ENCODE measurements around the gene KCNIP4.
A peak's percentile ranks its signal among the peaks of the same experiment; 100 is the strongest.

KCNIP4 gene

GRCh38 chr4:21856754-21857153, 91.8 kb downstream of the KCNIP4 start:
- DNase-seq (ENCODE audit: low spot score in 2 of 2): no peak
- H3K36me3 ChIP-seq (replicated peaks): no peaks in the 10 kb centered on the region
- in situ Hi-C loops (cut with MboI; ENCODE audit: low sequenced_read_pairs): no loop called here
- H3K9me3 ChIP-seq: no peaks in the 10 kb centered on the region
- H3K4me3 ChIP-seq: no peak overlapping the region
- no peaks in the 10 kb centered on the region for H3K27me3 ChIP-seq (ENCODE audit: low read depth)
- no peaks in the 10 kb centered on the region for H3K4me1 ChIP-seq

- Histone ChIP-seq H3K4me1 (no peaks in the 10 kb centered on the region), H3K27me3 (ENCODE audit: low read depth) (no peaks in the 10 kb centered on the region), H3K4me3 (no peak overlapping the region), H3K9me3 (no peaks in the 10 kb centered on the region), H3K36me3 (replicated peaks) (no peaks in the 10 kb centered on the region)
- DNase-seq (ENCODE audit: low spot score in 2 of 2): no peak
- in situ Hi-C loops (cut with MboI; ENCODE audit: low sequenced_read_pairs): no loop called here
These were observed 92.3 kb downstream of the KCNIP4 start for GRCh38 chr4:21856301-21856700.

- no peaks in the 10 kb centered on the region for H3K9me3 ChIP-seq
- in situ Hi-C loops (cut with MboI; ENCODE audit: low sequenced_read_pairs): no loop called here
- no peaks in the 10 kb centered on the region for H3K36me3 ChIP-seq (replicated peaks)
- H3K4me1 ChIP-seq: peaks cover 9% of the 10 kb centered on the region; the same call in 1 of the 2 replicates
- peak in 1 of 2 experiments; percentile 43 for DNase-seq (ENCODE audit: low spot score in 2 of 2)
- H3K27me3 ChIP-seq (ENCODE audit: low read depth): no peaks in the 10 kb centered on the region
- no peak overlapping the region for H3K4me3 ChIP-seq
These were observed 99.5 kb downstream of the KCNIP4 start for GRCh38 chr4:21849077-21849476.

- in situ Hi-C loops (cut with MboI; ENCODE audit: low sequenced_read_pairs): no loop called here
- H3K27me3 ChIP-seq (ENCODE audit: low read depth): no peaks in the 10 kb centered on the region
- H3K4me3 ChIP-seq: no peak overlapping the region
- peaks cover 9% of the 10 kb centered on the region; the same call in 1 of the 2 replicates for H3K4me1 ChIP-seq
- H3K36me3 ChIP-seq (replicated peaks): no peaks in the 10 kb centered on the region
- DNase-seq (ENCODE audit: low spot score in 2 of 2): peak in 1 of 2 experiments; percentile 13
- no peaks in the 10 kb centered on the region for H3K9me3 ChIP-seq
These were observed 100.6 kb downstream of the KCNIP4 start for GRCh38 chr4:21848021-21848420.

GRCh38 chr4:21845663-21846062, 102.9 kb downstream of the KCNIP4 start:
- Histone ChIP-seq H3K9me3 (no peaks in the 10 kb centered on the region), H3K36me3 (replicated peaks) (no peaks in the 10 kb centered on the region), H3K4me1 (peaks cover 9% of the 10 kb centered on the region; the same call in 1 of the 2 replicates), H3K27me3 (ENCODE audit: low read depth) (no peaks in the 10 kb centered on the region), H3K4me3 (no peak overlapping the region)
- no peak for DNase-seq (ENCODE audit: low spot score in 2 of 2)
- in situ Hi-C loops (cut with MboI; ENCODE audit: low sequenced_read_pairs): no loop called here

DNA sequence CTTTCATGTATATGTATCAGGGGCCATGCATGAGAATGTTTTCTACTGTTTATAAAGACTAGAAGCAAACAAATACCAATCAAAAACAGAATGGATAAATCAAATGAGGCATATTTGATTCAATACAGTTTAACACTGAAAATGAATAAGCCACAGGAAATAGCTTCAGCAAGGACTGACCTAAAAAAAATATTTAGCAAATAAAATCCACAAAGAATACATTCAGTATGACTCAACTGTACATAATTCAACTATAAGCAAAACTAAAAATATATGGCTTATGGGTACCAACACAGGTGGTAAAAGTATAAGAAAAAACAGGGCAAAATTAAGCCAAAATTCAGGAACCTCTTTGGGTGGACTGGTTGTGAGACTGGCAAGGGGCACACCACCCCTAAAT, 112.9 kb downstream of the KCNIP4 start:
- Histone ChIP-seq H3K4me3 (no peak overlapping the region), H3K9me3 (no peaks in the 10 kb centered on the region), H3K4me1 (no peaks in the 10 kb centered on the region), H3K27me3 (ENCODE audit: low read depth) (no peaks in the 10 kb centered on the region), H3K36me3 (replicated peaks) (no peaks in the 10 kb centered on the region)
- no peak for DNase-seq (ENCODE audit: low spot score in 2 of 2)
- in situ Hi-C loops (cut with MboI; ENCODE audit: low sequenced_read_pairs): no loop called here

DNA sequence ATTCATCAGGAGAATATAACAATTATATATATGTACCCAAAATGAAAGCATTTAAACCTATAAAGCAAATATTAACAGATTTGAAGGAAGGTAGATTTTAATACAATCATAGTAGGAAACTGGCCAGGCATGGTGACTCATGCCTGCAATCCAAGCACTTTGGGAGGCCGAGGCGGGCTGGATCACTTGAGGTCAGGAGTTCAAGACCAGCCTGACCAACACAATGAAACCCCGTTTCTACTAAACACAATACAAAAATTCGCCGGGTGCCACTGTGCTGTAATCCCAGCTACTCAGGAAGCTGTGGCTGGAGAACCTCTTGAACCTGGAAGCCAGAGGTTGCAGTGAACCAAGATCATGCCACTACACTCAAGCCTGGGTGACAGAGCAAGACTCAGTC, 118.3 kb downstream of the KCNIP4 start:
- Histone ChIP-seq H3K4me1 (no peaks in the 10 kb centered on the region), H3K27me3 (ENCODE audit: low read depth) (no peaks in the 10 kb centered on the region), H3K9me3 (no peaks in the 10 kb centered on the region), H3K36me3 (replicated peaks) (no peaks in the 10 kb centered on the region), H3K4me3 (no peak overlapping the region)
- in situ Hi-C loops (cut with MboI; ENCODE audit: low sequenced_read_pairs): no loop called here
- no peak for DNase-seq (ENCODE audit: low spot score in 2 of 2)

GRCh38 chr4:21827575-21827974, 121.0 kb downstream of the KCNIP4 start:
- Histone ChIP-seq H3K9me3 (no peaks in the 10 kb centered on the region), H3K27me3 (ENCODE audit: low read depth) (no peaks in the 10 kb centered on the region), H3K4me3 (no peak overlapping the region), H3K36me3 (replicated peaks) (no peaks in the 10 kb centered on the region), H3K4me1 (no peaks in the 10 kb centered on the region)
- DNase-seq (ENCODE audit: low spot score in 2 of 2): no peak
- in situ Hi-C loops (cut with MboI; ENCODE audit: low sequenced_read_pairs): no loop called here

DNA sequence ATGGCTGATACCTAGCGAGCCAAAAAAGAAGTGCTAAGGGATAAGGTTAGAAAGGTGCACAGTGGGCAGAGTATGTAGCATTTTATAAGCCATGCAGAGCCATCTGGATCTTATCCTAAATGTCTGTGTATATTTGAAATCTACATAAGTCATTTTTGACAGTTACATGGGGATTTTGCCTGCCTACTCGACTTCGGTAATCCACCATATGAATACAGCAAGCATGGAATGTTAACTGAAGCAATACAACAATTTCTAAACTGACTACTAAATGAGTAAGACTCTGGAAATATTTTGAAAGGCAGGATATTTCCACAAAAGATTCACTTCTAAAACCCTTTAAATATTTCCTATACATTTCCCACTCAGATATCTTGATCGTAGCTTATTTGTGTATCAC, 122.5 kb downstream of the KCNIP4 start:
- in situ Hi-C loops (cut with MboI; ENCODE audit: low sequenced_read_pairs): no loop called here
- no peaks in the 10 kb centered on the region for H3K36me3 ChIP-seq (replicated peaks)
- no peak for DNase-seq (ENCODE audit: low spot score in 2 of 2)
- no peaks in the 10 kb centered on the region for H3K9me3 ChIP-seq
- H3K4me1 ChIP-seq: no peaks in the 10 kb centered on the region
- H3K4me3 ChIP-seq: no peak overlapping the region
- no peaks in the 10 kb centered on the region for H3K27me3 ChIP-seq (ENCODE audit: low read depth)

DNA sequence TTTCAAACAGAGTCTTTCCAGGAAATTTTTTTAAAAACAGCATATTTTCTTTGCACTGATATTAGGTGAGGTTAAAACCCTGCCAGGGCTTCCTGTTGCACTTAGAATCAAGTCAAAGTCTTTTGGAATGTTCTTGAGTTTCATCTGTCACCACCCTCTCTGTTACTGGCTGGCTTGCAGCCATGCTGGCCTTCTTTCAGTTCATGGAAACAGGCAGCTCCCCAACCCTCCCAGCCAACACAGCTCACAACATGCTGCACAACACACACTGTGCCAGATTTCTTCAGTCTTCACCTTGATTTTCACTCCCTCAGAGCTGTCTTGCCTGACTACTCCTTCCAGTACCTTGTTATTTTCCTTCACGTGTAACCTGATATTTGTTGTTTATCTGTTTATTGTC, 129.5 kb downstream of the KCNIP4 start:
- DNase-seq (ENCODE audit: low spot score in 2 of 2): no peak
- no peaks in the 10 kb centered on the region for H3K4me1 ChIP-seq
- in situ Hi-C loops (cut with MboI; ENCODE audit: low sequenced_read_pairs): no loop called here
- no peaks in the 10 kb centered on the region for H3K27me3 ChIP-seq (ENCODE audit: low read depth)
- no peaks in the 10 kb centered on the region for H3K9me3 ChIP-seq
- H3K36me3 ChIP-seq (replicated peaks): no peaks in the 10 kb centered on the region
- H3K4me3 ChIP-seq: no peak overlapping the region

GRCh38 chr4:21815651-21816377, 132.8 kb downstream of the KCNIP4 start:
- H3K9me3 ChIP-seq: no peaks in the 10 kb centered on the region
- DNase-seq (ENCODE audit: low spot score in 2 of 2): no peak
- H3K36me3 ChIP-seq (replicated peaks): no peaks in the 10 kb centered on the region
- H3K4me3 ChIP-seq: no peak overlapping the region
- H3K4me1 ChIP-seq: no peaks in the 10 kb centered on the region
- in situ Hi-C loops (cut with MboI; ENCODE audit: low sequenced_read_pairs): no loop called here
- no peaks in the 10 kb centered on the region for H3K27me3 ChIP-seq (ENCODE audit: low read depth)

DNA sequence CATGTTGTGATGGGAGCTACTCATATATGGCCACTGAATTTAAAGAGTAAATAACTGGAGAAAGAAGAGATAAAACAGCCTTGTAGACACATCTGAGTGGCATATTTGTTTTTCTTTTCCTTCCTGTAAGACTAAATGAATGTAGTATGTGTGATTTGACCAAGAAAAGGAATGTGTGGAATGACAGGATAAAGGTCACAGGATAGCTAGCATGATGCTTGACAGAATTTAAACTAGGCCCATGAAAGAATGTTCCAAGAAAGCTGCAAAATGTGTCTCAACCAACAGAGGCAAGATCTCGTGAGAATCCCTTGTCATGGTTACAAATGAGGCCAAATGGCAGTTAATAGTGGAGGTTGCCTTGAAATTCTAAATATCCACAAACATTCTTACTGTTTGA, 137.0 kb downstream of the KCNIP4 start:
- in situ Hi-C loops (cut with MboI; ENCODE audit: low sequenced_read_pairs): no loop called here
- H3K36me3 ChIP-seq (replicated peaks): no peaks in the 10 kb centered on the region
- no peaks in the 10 kb centered on the region for H3K4me1 ChIP-seq
- no peaks in the 10 kb centered on the region for H3K27me3 ChIP-seq (ENCODE audit: low read depth)
- H3K9me3 ChIP-seq: no peaks in the 10 kb centered on the region
- no peak overlapping the region for H3K4me3 ChIP-seq
- DNase-seq (ENCODE audit: low spot score in 2 of 2): no peak

- Histone ChIP-seq H3K27me3 (ENCODE audit: low read depth) (no peaks in the 10 kb centered on the region), H3K4me1 (no peaks in the 10 kb centered on the region), H3K4me3 (no peak overlapping the region), H3K36me3 (replicated peaks) (no peaks in the 10 kb centered on the region), H3K9me3 (no peaks in the 10 kb centered on the region; the same call in 1 of the 2 replicates)
- in situ Hi-C loops (cut with MboI; ENCODE audit: low sequenced_read_pairs): no loop called here
- DNase-seq (ENCODE audit: low spot score in 2 of 2): no peak
These were observed 141.6 kb downstream of the KCNIP4 start for GRCh38 chr4:21806991-21807390.

DNA sequence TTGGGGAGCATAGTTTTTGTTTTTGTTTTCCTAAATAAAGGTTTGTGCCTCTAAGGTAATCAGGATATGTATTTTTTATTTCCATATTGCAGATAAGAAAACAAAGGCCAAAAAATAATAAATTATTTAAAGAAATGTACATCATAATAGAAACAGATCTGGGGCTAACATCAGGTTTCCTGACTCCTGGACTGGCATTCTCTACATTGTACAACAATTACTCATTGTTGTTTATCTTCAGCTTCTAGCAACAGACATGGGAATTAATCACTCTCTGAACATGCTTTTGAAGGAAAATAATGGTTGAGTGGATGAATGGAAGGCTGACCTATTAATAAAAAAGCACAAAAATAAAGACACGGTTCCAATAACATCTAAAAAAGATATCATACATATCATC, 146.2 kb downstream of the KCNIP4 start:
- no peaks in the 10 kb centered on the region for H3K4me1 ChIP-seq
- H3K4me3 ChIP-seq: no peak overlapping the region
- no peaks in the 10 kb centered on the region for H3K36me3 ChIP-seq (replicated peaks)
- in situ Hi-C loops (cut with MboI; ENCODE audit: low sequenced_read_pairs): no loop called here
- DNase-seq (ENCODE audit: low spot score in 2 of 2): no peak
- H3K27me3 ChIP-seq (ENCODE audit: low read depth): peaks cover 2% of the 10 kb centered on the region; the same call in 1 of the 2 replicates
- H3K9me3 ChIP-seq: no peaks in the 10 kb centered on the region; the same call in 1 of the 2 replicates

All from HAP-1 (cell line).